Measurements from ENCODE around the gene SPATA19. TPM values are rescaled to one million over a fixed set of nuclear protein-coding genes. Genes with fewer than 3 reads are reported as not detected.

The SPATA19 gene
- total RNA-seq, 2 donors from 2014 or later = not detected

GRCh38 chr11:133810766-133811165, 34.5 kb downstream of the SPATA19 start:
- Histone ChIP-seq H3K27me3 (replicated peaks; ENCODE audit: insufficient read depth) (no peaks in the 10 kb centered on the region), H3K27ac (no peak overlapping the region)
- TF ChIP-seq, protein P1, sequence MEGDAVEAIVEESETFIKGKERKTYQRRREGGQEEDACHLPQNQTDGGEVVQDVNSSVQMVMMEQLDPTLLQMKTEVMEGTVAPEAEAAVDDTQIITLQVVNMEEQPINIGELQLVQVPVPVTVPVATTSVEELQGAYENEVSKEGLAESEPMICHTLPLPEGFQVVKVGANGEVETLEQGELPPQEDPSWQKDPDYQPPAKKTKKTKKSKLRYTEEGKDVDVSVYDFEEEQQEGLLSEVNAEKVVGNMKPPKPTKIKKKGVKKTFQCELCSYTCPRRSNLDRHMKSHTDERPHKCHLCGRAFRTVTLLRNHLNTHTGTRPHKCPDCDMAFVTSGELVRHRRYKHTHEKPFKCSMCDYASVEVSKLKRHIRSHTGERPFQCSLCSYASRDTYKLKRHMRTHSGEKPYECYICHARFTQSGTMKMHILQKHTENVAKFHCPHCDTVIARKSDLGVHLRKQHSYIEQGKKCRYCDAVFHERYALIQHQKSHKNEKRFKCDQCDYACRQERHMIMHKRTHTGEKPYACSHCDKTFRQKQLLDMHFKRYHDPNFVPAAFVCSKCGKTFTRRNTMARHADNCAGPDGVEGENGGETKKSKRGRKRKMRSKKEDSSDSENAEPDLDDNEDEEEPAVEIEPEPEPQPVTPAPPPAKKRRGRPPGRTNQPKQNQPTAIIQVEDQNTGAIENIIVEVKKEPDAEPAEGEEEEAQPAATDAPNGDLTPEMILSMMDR (IDR thresholded peaks at IDR 0.05) = no peak

DNA sequence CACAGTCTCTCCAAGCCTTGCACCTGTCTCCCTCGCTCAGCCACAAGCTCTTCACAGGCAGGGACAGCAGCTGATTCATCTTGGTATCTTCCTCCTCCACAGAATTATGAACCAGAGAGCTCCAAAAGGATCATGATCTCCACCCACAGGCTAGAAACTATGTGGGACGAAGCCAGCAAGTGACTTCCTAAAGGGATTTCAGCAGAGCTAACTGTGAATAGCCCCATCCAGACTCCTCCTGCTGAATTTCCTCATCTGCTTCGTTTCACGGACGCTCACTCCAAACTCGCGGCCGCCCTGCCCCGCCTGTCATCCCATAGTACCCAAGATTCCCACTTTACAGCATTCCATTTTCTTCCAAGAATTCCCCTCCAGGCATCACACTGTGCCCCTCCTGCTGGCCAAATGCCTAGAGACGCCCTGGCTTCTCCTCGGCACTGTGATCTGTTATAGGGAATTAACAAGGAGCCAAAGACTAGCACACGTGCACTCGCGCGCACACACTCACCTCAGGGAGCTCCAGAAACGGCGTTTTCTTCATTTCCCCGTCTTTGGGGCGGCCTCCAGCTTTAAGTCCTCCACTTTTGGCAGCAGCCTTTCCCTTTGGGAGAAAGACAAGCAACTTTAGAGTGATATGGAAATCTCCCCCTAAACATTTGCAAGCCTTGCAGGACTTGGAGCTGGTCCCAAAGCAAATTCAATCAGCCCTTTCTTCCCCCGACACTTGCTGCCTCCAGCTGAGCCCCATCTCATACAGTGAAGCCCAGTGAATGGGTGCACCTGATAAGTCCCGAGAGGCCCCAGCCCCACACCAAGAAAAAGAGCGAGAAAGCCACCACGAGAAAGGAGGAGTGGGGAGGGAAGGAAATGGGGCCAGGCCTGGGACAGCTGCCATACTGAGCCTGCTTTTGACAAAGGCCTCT, 35.5 kb downstream of the SPATA19 start:
- Histone ChIP-seq H3K9me3 (no peaks in the 10 kb centered on the region), H3K4me1 (ENCODE audit: control insufficient read depth in 1 of 2, low read depth in 2 of 2) (no peaks in the 10 kb centered on the region), H3K4me3 (no peak overlapping the region), H3K36me3 (no peaks in the 10 kb centered on the region), H3K27me3 (replicated peaks; ENCODE audit: insufficient read depth) (no peaks in the 10 kb centered on the region), H3K27ac (no peak overlapping the region)
- TF ChIP-seq, protein P1 (IDR thresholded peaks at IDR 0.05) = no peak
- ATAC-seq (ENCODE audit: insufficient number of reproducible peaks, low FRiP score, low read depth) (no peak), DNase-seq (ENCODE audit: low spot score) (no peak)

More at GRCh38 chr11:133810766-133811165, 34.5 kb downstream of the SPATA19 start:
- Histone ChIP-seq H3K4me3 (no peak overlapping the region), H3K9me3 (no peaks in the 10 kb centered on the region), H3K4me1 (ENCODE audit: control insufficient read depth in 1 of 2, low read depth in 2 of 2) (no peaks in the 10 kb centered on the region), H3K36me3 (no peaks in the 10 kb centered on the region)
- no peak for DNase-seq (ENCODE audit: low spot score)
- ATAC-seq (ENCODE audit: insufficient number of reproducible peaks, low FRiP score, low read depth) = no peak

- DNase-seq (ENCODE audit: low spot score) (no peak), ATAC-seq (ENCODE audit: insufficient number of reproducible peaks, low FRiP score, low read depth) (no peak)
- TF ChIP-seq, protein P1 (IDR thresholded peaks at IDR 0.05) = no peak
- H3K4me3 ChIP-seq = no peak overlapping the region
- H3K4me1 ChIP-seq (ENCODE audit: control insufficient read depth in 1 of 2, low read depth in 2 of 2) = no peaks in the 10 kb centered on the region
- H3K27me3 ChIP-seq (replicated peaks; ENCODE audit: insufficient read depth) = no peaks in the 10 kb centered on the region
- H3K36me3 ChIP-seq = no peaks in the 10 kb centered on the region
- H3K9me3 ChIP-seq = no peaks in the 10 kb centered on the region
- H3K27ac ChIP-seq = no peak overlapping the region
Observed at GRCh38 chr11:133808393-133809140, 36.7 kb downstream of the SPATA19 start.

DNA sequence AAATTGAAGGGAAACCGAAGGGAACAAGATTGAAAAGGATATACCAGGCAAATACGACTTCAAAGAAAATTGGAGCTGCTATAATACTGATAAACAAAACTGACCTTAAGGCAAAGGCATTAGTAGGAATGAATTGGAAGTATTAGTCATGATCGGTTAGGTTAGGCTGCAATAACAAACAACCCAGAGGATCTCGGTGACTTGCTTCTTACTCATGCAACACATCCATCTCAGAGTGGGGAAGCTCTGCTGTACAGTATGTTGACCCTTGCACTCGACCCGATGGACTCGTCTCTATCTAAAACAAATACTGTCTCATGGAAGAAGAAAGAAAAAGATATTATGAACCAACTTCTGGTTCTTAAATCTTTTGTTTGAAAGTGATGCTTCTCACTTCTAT, 42.3 kb downstream of the SPATA19 start:
- no peak overlapping the region for H3K27ac ChIP-seq
- DNase-seq (ENCODE audit: low spot score) (no peak), ATAC-seq (ENCODE audit: insufficient number of reproducible peaks, low FRiP score, low read depth) (no peak)
- no peak overlapping the region for H3K4me3 ChIP-seq
- no peaks in the 10 kb centered on the region for H3K27me3 ChIP-seq (replicated peaks; ENCODE audit: insufficient read depth)
- TF ChIP-seq, protein P1 (IDR thresholded peaks at IDR 0.05) = no peak
- no peaks in the 10 kb centered on the region for H3K36me3 ChIP-seq
- H3K4me1 ChIP-seq (ENCODE audit: control insufficient read depth in 1 of 2, low read depth in 2 of 2) = no peaks in the 10 kb centered on the region
- no peaks in the 10 kb centered on the region for H3K9me3 ChIP-seq

DNA sequence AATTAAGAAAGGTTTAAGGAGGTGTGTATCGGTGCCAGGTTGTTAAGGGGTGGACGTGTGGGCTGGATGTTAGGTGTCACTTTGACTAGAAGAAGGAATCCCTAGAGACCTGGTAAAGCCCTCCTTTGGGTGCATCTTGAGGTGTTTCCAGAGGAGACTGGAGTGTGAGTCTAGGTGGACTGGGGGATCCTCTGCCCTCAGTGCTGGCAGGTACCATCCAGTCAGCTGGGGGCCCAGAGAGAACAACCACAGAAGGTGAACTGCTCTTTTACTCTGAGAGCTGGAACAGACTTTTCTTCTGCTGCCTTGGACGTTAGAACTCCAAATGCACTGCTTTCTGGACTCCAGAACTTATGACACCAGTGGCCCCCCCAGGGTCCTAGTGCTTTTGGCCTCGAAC, 44.0 kb downstream of the SPATA19 start:
- Histone ChIP-seq H3K36me3 (no peaks in the 10 kb centered on the region), H3K4me1 (ENCODE audit: control insufficient read depth in 1 of 2, low read depth in 2 of 2) (no peaks in the 10 kb centered on the region), H3K27me3 (replicated peaks; ENCODE audit: insufficient read depth) (no peaks in the 10 kb centered on the region), H3K9me3 (no peaks in the 10 kb centered on the region), H3K27ac (no peak overlapping the region), H3K4me3 (no peak overlapping the region)
- TF ChIP-seq, protein P1 (IDR thresholded peaks at IDR 0.05) = no peak
- ATAC-seq (ENCODE audit: insufficient number of reproducible peaks, low FRiP score, low read depth) = no peak
- DNase-seq (ENCODE audit: low spot score) = no peak
